ENCODE data around the gene ADCY7.

The ADCY7 gene

GRCh38 chr16:50288026-50288425 is 21.7 kb downstream of the ADCY7 start:
- no peak for DNase-seq (ENCODE audit: low read depth)
- no peak overlapping the region for H3K4me3 ChIP-seq (ENCODE audit: control insufficient read depth, low read depth, low read length)
- no peak for TF ChIP-seq CTCF (IDR thresholded peaks at IDR 0.05; ENCODE audit: control insufficient read depth, insufficient read depth, low read depth, low read length, missing control alignments)

DNA sequence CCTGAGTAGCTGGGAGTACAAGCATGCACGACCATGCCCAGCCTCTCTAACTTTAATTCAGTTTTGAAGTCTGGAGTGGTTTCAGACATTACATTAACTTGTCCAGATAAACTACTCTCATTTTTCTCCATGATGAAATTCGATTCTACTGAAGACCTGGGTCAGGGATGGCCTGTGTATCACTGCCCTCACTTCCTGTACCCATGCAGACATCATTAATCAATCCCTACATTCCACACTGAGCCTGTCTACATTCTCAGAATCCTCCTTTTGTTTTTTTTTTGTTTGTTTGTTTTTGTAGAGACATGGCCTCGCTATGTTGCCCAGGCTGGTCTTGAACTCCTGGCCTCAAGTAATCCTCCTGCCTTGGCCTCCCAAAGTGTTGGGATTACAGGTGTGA is 22.6 kb downstream of the ADCY7 start:
- DNase-seq (ENCODE audit: low read depth) = no peak
- TF ChIP-seq CTCF (IDR thresholded peaks at IDR 0.05; ENCODE audit: control insufficient read depth, insufficient read depth, low read depth, low read length, missing control alignments) = no peak
- no peak overlapping the region for H3K4me3 ChIP-seq (ENCODE audit: control insufficient read depth, low read depth, low read length)

DNA sequence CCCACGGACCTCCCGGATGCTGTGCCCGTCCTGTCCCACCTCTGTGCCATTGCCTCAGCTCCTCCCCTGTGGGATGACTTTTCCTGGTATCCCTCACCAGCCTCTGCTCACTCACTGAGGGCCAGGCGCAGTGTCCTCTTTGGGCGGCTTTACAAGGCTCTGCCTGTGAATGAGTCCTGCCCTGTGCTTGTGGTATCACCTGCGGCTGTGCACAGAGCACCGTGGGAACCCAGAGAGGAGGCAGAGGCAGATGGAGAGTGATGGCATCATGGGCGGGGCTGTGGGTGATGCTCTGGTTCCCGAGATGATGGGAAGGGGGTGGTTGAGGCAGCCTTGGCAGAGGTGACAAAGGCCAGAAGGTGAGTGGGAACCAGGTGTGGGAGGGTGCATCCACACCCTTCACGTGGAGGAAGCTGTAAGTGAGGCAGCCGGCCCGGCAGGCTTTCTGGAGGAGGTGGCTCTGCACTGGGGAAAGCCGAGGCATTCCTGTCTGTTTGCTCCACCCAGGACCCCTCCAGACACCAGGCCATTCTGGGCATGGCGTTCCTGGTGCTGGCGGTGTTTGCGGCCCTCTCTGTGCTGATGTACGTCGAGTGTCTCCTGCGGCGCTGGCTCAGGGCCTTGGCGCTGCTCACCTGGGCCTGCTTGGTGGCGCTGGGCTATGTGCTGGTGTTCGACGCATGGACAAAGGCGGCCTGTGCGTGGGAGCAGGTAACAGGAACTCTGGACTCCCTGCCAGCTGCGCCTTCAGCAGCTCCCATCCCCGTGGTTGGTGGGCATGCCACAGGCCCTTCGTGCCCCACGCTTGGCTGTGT is 23.8 kb downstream of the ADCY7 start:
- TF ChIP-seq CTCF (IDR thresholded peaks at IDR 0.05; ENCODE audit: control insufficient read depth, insufficient read depth, low read depth, low read length, missing control alignments) = no peak
- DNase-seq (ENCODE audit: low read depth) = no peak

DNA sequence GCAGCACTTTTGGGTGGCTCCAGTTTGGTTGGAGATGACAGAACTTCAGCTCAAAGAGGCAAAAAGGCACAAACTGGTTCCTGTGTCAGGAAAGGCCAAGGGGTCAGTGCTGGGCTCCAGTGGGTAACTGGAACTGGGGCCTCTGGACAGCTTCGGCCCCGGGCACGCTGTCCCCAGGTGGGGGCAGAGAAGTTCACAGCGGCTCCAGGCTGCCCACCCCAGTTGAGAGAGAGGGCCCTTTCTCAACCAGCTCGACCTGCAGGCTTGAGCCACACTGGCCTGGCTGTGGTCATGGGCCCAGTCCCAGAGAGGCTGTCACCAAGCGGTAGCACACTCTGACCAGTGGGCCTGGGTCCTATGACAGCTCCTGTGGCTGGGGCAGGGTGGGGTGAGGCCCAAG is 24.5 kb downstream of the ADCY7 start:
- no peak for DNase-seq (ENCODE audit: low read depth)
- TF ChIP-seq CTCF (IDR thresholded peaks at IDR 0.05; ENCODE audit: control insufficient read depth, insufficient read depth, low read depth, low read length, missing control alignments) = no peak

More for the DNA sequence above, 23.8 kb downstream of the ADCY7 start:
- no peak overlapping the region for H3K4me3 ChIP-seq (ENCODE audit: control insufficient read depth, low read depth, low read length)

GRCh38 chr16:50291719-50292565 is 25.6 kb downstream of the ADCY7 start:
- TF ChIP-seq CTCF (IDR thresholded peaks at IDR 0.05; ENCODE audit: control insufficient read depth, insufficient read depth, low read depth, low read length, missing control alignments) = no peak
- no peak for DNase-seq (ENCODE audit: low read depth)
- H3K4me3 ChIP-seq (ENCODE audit: control insufficient read depth, low read depth, low read length) = no peak overlapping the region

More for the DNA sequence above, 24.5 kb downstream of the ADCY7 start:
- H3K4me3 ChIP-seq (ENCODE audit: control insufficient read depth, low read depth, low read length) = no peak overlapping the region

GRCh38 chr16:50292566-50292948 is 26.2 kb downstream of the ADCY7 start:
- H3K4me3 ChIP-seq (ENCODE audit: control insufficient read depth, low read depth, low read length) = no peak overlapping the region
- DNase-seq (ENCODE audit: low read depth) = no peak
- TF ChIP-seq CTCF (IDR thresholded peaks at IDR 0.05; ENCODE audit: control insufficient read depth, insufficient read depth, low read depth, low read length, missing control alignments) = no peak

Measured in AG09309 (cell line).